Chondrocyte (in vitro differentiated cells): ENCODE data around the gene MCRIP2. TPM values are rescaled to one million over a fixed set of nuclear protein-coding genes. Genes with fewer than 3 reads are reported as not detected.
A peak's percentile ranks its signal among the peaks of the same experiment; 100 is the strongest.

Source experiments
- DNase-seq: peaks from one replicate; pipeline ENCODE4 v3.0.0; 2021; ENCODE audit warnings: mixed read lengths, low spot score
- H3K27ac Mint-ChIP-seq: one replicate; pipeline ENCODE4 v1.8.0; 2021; ENCODE audit warnings: mild to moderate bottlenecking, moderate library complexity, mixed read lengths; ENCODE audit not compliant: unreplicated experiment
- H3K27me3 Mint-ChIP-seq: 2 replicates; pipeline ENCODE4 v1.8.0; 2021; ENCODE audit warnings: low read depth, mixed read lengths
- H3K36me3 Mint-ChIP-seq: 2 replicates; pipeline ENCODE4 v1.8.0; 2021; ENCODE audit warnings: low read depth, mixed read lengths
- H3K4me1 Mint-ChIP-seq: 2 replicates; pipeline ENCODE4 v1.8.0; 2021; ENCODE audit warnings: low read depth, mild to moderate bottlenecking, mixed read lengths
- H3K4me3 Mint-ChIP-seq: one replicate; pipeline ENCODE4 v1.8.0; 2021; ENCODE audit warnings: mild to moderate bottlenecking, moderate library complexity, mixed read lengths; ENCODE audit not compliant: unreplicated experiment
- H3K9me3 Mint-ChIP-seq: 2 replicates; pipeline ENCODE4 v1.8.0; 2021; ENCODE audit warnings: low read depth, mixed read lengths
- CTCF ChIP-seq: fragments of 200-600 bp; sonication (generic); IDR thresholded peaks from 2 replicates; pipeline ENCODE4 v1.5.0; 2021; ENCODE audit warnings: antibody characterized with exemption, mild to moderate bottlenecking, moderate library complexity
- total RNA-seq: library from RNA; stranded (reverse); gene quantifications from 3 replicates; pipeline ENCODE4 v1.2.1, GENCODE V29; 2021

MCRIP2 gene
- total RNA-seq, 1 donor from 2014 or later: 15.3 TPM

- DNase-seq: peak; percentile 90
- Mint-ChIP-seq H3K4me3 (no peak overlapping the region), H3K9me3 (no peaks in the 10 kb centered on the region), H3K27ac (no peak overlapping the region), H3K27me3 (no peaks in the 10 kb centered on the region), H3K36me3 (no peaks in the 10 kb centered on the region), H3K4me1 (peaks cover 12% of the 10 kb centered on the region)
- TF ChIP-seq CTCF: no peak
Observed at GRCh38 chr16:617855-618254, 23.8 kb upstream of the MCRIP2 start.

DNA sequence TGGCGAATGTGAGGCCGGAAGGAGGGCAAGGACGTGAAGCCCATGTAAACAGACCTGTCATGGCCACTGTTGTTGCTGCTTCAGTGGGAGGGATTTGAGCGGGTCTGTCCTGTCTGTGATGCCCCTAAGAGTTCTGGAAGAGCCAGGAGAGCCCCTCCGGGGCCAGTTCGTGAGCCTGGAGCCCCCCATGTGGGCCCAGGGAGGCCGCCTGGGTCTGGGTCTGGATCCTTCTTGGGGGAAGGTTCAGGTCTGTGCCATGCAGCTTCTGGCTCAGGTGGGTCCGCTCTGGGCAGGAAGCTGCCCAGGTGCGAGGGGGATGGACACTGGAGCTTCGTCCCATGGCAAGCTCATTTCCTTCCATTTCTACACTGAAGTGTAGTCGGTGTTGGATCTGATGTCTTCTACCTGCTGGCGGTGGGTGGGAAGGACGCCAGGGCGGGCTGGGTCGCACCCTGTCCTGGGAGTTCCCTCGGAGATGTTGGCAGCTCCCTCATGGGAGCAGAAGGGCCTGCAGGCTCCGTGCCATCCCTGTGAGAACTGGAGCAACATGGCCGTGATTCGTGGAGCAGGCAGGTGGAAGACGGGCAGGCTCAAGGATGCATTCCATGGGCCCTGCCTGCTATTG, 22.0 kb upstream of the MCRIP2 start:
- Mint-ChIP-seq H3K27ac (no peak overlapping the region), H3K9me3 (no peaks in the 10 kb centered on the region), H3K4me1 (peaks cover 12% of the 10 kb centered on the region), H3K4me3 (no peak overlapping the region), H3K27me3 (no peaks in the 10 kb centered on the region), H3K36me3 (no peaks in the 10 kb centered on the region)
- TF ChIP-seq CTCF: no peak
- peak; percentile 61 for DNase-seq

- Mint-ChIP-seq H3K27ac (no peak overlapping the region), H3K4me3 (no peak overlapping the region), H3K27me3 (no peaks in the 10 kb centered on the region), H3K4me1 (peaks cover 12% of the 10 kb centered on the region), H3K9me3 (no peaks in the 10 kb centered on the region), H3K36me3 (no peaks in the 10 kb centered on the region)
- DNase-seq: no peak
- TF ChIP-seq CTCF: no peak
Observed at GRCh38 chr16:620700-621525, 20.7 kb upstream of the MCRIP2 start.

DNA sequence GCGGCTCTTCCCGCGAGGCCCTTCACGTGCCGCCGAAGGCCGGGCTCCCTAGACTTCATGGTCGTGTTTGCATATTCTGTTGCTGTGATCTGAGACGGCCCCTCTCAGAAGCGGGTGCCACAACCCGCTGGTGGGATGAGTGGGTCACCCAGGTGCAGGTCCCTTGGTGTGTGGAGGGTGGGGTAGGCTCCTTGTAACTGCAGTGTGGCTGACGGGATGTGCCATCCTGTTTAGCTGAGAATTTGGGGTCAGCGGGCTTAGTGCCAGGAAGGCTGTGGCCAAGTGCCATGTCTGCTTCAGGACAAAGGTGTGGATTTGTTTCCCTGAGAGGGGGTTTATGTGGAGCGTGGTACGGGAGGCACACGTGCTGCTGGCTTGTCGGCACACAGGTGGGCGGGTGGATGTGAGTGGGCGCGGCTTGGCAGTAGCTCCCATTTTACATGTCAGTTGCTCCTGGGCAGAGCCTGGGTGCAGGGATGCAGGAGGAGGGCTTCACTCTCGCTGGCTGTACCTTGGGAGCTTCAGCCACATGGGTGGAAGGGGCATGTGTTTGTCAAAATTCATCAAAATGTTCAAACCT, 20.0 kb upstream of the MCRIP2 start:
- DNase-seq: no peak
- H3K4me3 Mint-ChIP-seq: peak overlapping the region; percentile 28
- H3K27ac Mint-ChIP-seq: peak overlapping the region; percentile 80

More for the DNA sequence above, 20.0 kb upstream of the MCRIP2 start:
- TF ChIP-seq CTCF: no peak
- peaks cover under 1% of the 10 kb centered on the region for H3K36me3 Mint-ChIP-seq
- H3K4me1 Mint-ChIP-seq: peaks cover 15% of the 10 kb centered on the region
- no peaks in the 10 kb centered on the region for H3K27me3 Mint-ChIP-seq
- no peaks in the 10 kb centered on the region for H3K9me3 Mint-ChIP-seq
